Liver (tissue), 9 donors: ENCODE results near the gene DCAF8L2. TPM values are rescaled to one million over a fixed set of nuclear protein-coding genes. Genes with fewer than 3 reads are reported as not detected.
"Not testable (repeated sequence)": the region's sequence is repeated elsewhere in the genome, so short reads cannot be mapped to it uniquely, and the experiment has no call there.

ENCODE experiments used
- DNase-seq: peaks from one replicate; pipeline ENCODE4 v3.0.0-alpha.2; 2017; ENCODE audit warnings: low spot score
- H3K27ac ChIP-seq, 2 donors: one replicate each; pipeline ENCODE4 v1.7.0; 2013; ENCODE audit warnings: inconsistent platforms in 2 of 2, low read length in 2 of 2, control low read depth in 1 of 2, low read depth in 1 of 2, mild to moderate bottlenecking in 1 of 2
- H3K27me3 ChIP-seq, 4 donors: one replicate each; pipeline versions ENCODE4 v1.6.1 to v1.7.0; 2013; ENCODE audit warnings: low read length in 3 of 4, inconsistent platforms in 1 of 4, mild to moderate bottlenecking in 1 of 4, moderate library complexity in 1 of 4; ENCODE audit not compliant: control insufficient read depth in 4 of 4, insufficient read depth in 4 of 4
- H3K36me3 ChIP-seq, 4 donors: one replicate each; pipeline versions ENCODE4 v1.6.1 to v1.7.0; 2013; ENCODE audit warnings: low read length in 3 of 4, mild to moderate bottlenecking in 3 of 4, low read depth in 1 of 4, moderate library complexity in 1 of 4; ENCODE audit not compliant: control insufficient read depth in 4 of 4, insufficient read depth in 3 of 4
- H3K4me1 ChIP-seq, 4 donors: one replicate each; pipeline versions ENCODE4 v1.6.1 to v1.7.0; 2013; ENCODE audit warnings: low read length in 3 of 4, mild to moderate bottlenecking in 3 of 4, moderate library complexity in 1 of 4; ENCODE audit not compliant: control insufficient read depth in 4 of 4, insufficient read depth in 4 of 4
- H3K4me3 ChIP-seq, 3 donors: one replicate each; pipeline versions ENCODE4 v1.6.1 to v1.7.0; 2013; ENCODE audit warnings: low read length in 3 of 3, control low read depth in 1 of 3, low read depth in 1 of 3, mild to moderate bottlenecking in 1 of 3
- H3K9ac ChIP-seq, 2 donors: one replicate each; pipeline ENCODE4 v1.7.0; 2013; ENCODE audit warnings: low read length in 2 of 2, mild to moderate bottlenecking in 2 of 2, moderate library complexity in 2 of 2, control low read depth in 1 of 2, low read depth in 1 of 2
- H3K9me3 ChIP-seq, 4 donors: one replicate each; pipeline versions ENCODE4 v1.6.1 to v1.7.0; 2013; ENCODE audit warnings: low read length in 3 of 4; ENCODE audit not compliant: control insufficient read depth in 4 of 4
- ATF3 ChIP-seq: IDR thresholded peaks from 2 replicates; pipeline ENCODE4 v1.6.1; 2016; ENCODE audit warnings: antibody characterized with exemption
- CTCF ChIP-seq: fragments of 150-350 bp; IDR thresholded peaks from 2 replicates; pipeline ENCODE4 v1.5.1; 2017; ENCODE audit warnings: improper control_type of control experiment, low read depth, low read length; ENCODE audit not compliant: missing input control
- EGR1 ChIP-seq, 2 donors: IDR thresholded peaks; 2 replicates each; pipeline ENCODE4 v1.6.1; 2016 to 2018; ENCODE audit warnings: antibody characterized with exemption in 2 of 2, low read depth in 2 of 2
- FOXA2 ChIP-seq: IDR thresholded peaks from 2 replicates; pipeline ENCODE4 v1.6.1; 2016; ENCODE audit warnings: antibody characterized with exemption
- GABPA ChIP-seq, 2 donors: IDR thresholded peaks in 1 of 2; conservative IDR thresholded peaks in 1 of 2; 2 replicates each; pipeline ENCODE4 v1.6.1; 2016; ENCODE audit warnings: antibody characterized with exemption in 2 of 2, mild to moderate bottlenecking in 1 of 2, moderate library complexity in 1 of 2
- HNF4A ChIP-seq, 2 donors: conservative IDR thresholded peaks; 2 replicates each; pipeline ENCODE4 v1.6.1; 2016; ENCODE audit warnings: antibody characterized with exemption in 2 of 2, mild to moderate bottlenecking in 2 of 2
- HNF4G ChIP-seq: IDR thresholded peaks from 2 replicates; pipeline ENCODE4 v1.6.1; 2016; ENCODE audit warnings: antibody characterized with exemption
- JUND ChIP-seq, 2 donors: IDR thresholded peaks; 2 replicates each; pipeline ENCODE4 v1.6.1; 2016; ENCODE audit warnings: antibody characterized with exemption in 2 of 2
- MAX ChIP-seq: IDR thresholded peaks from 2 replicates; pipeline ENCODE4 v1.6.1; 2016; ENCODE audit warnings: antibody characterized with exemption
- NR2F2 ChIP-seq: IDR thresholded peaks from 2 replicates; pipeline ENCODE4 v1.6.1; 2016; ENCODE audit warnings: antibody characterized with exemption
- RAD21 ChIP-seq, 2 donors: IDR thresholded peaks; 2 replicates each; pipeline ENCODE4 v1.6.1; 2016; ENCODE audit warnings: antibody characterized with exemption in 2 of 2, mild to moderate bottlenecking in 2 of 2
- RXRA ChIP-seq, 2 donors: IDR thresholded peaks; 2 replicates each; pipeline ENCODE4 v1.6.1; 2017 to 2018; ENCODE audit warnings: antibody characterized with exemption in 2 of 2, mild to moderate bottlenecking in 1 of 2
- SP1 ChIP-seq: IDR thresholded peaks from 2 replicates; pipeline ENCODE4 v1.6.1; 2018; ENCODE audit warnings: antibody characterized with exemption, mild to moderate bottlenecking
- YY1 ChIP-seq: IDR thresholded peaks from 2 replicates; pipeline ENCODE4 v1.6.1; 2016; ENCODE audit warnings: antibody characterized with exemption, mild to moderate bottlenecking
- ZBTB33 ChIP-seq: IDR thresholded peaks from 2 replicates; pipeline ENCODE4 v1.6.1; 2016; ENCODE audit warnings: antibody characterized with exemption
- WGBS: extraction: QIAGEN DNeasy Blood & Tissue Kit; methylation state at CpG from one replicate; pipeline ENCODE4 v1.1.7; 2013; 5-methylcytosine and 5-hydroxymethylcytosine counted together
- polyA plus RNA-seq, 2 donors: library from polyadenylated mRNA; stranded (reverse) in 1 of 2; unstranded in 1 of 2; fragments of 200-250 nt in 1 of 2; fragments of >200 nt in 1 of 2; fragmentation: Nextera tagmentation in 1 of 2; extraction: Ambion mirVana in 1 of 2; gene quantifications; one replicate each; pipeline versions ENCODE4 v1.2.1 to v1.2.3, GENCODE V29; 2013 to 2015
- total RNA-seq, 2 donors: library from RNA; depleted of rRNA; stranded (reverse); fragments of >200 nt; gene quantifications; one replicate each; pipeline ENCODE4 v1.2.3, GENCODE V29; 2014
- TF ChIP-seq, protein P1 (sequence below): IDR thresholded peaks from 2 replicates; pipeline ENCODE4 v1.6.1; 2016; ENCODE audit warnings: antibody characterized with exemption, mild to moderate bottlenecking
- donor health status: healthy.
- donor health status: healthy.
- donor health status: healthy.
- donor health status: healthy.
- donor health status: healthy.

DCAF8L2 gene
- total and polyA plus RNA-seq, 4 donors = not detected

- TF ChIP-seq JUND (IDR thresholded peaks at IDR 0.05) (no peak), HNF4G (no peak), RXRA (IDR thresholded peaks at IDR 0.05) (no peak), RAD21 (IDR thresholded peaks at IDR 0.05) (no peak), GABPA (IDR thresholded peaks at IDR 0.05 in 1 of 2, conservative IDR thresholded peaks at IDR 0.05 in 1 of 2) (no peak), SP1 (no peak), FOXA2 (no peak), CTCF (no peak), MAX (no peak), YY1 (no peak), HNF4A (conservative IDR thresholded peaks at IDR 0.05) (no peak)
- no peaks in the 10 kb centered on the region for H3K4me1 ChIP-seq
- WGBS = 86% methylated on average over 1 of the region's 1 CpG
- no peak overlapping the region for H3K4me3 ChIP-seq
- no peak overlapping the region for H3K9ac ChIP-seq
- no peaks in the 10 kb centered on the region for H3K9me3 ChIP-seq
- no peak overlapping the region for H3K27ac ChIP-seq
- H3K36me3 ChIP-seq = no peaks in the 10 kb centered on the region
- no peaks in the 10 kb centered on the region for H3K27me3 ChIP-seq
- no peak for DNase-seq
These were observed 90.6 kb downstream of the DCAF8L2 start for GRCh38 chrX:27680726-27681125.

GRCh38 chrX:27683566-27684208 lies 93.5 kb downstream of the DCAF8L2 start:
- H3K4me3 ChIP-seq, H3K9ac ChIP-seq, H3K36me3 ChIP-seq, H3K4me1 ChIP-seq, H3K27ac ChIP-seq, DNase-seq, H3K9me3 ChIP-seq, H3K27me3 ChIP-seq: not testable (repeated sequence)
- TF ChIP-seq CTCF (peak; percentile 42), RAD21 (IDR thresholded peaks at IDR 0.05) (peak; percentile 57 to 67)
- WGBS = 22% methylated on average over 5 of the region's 5 CpGs

DNA sequence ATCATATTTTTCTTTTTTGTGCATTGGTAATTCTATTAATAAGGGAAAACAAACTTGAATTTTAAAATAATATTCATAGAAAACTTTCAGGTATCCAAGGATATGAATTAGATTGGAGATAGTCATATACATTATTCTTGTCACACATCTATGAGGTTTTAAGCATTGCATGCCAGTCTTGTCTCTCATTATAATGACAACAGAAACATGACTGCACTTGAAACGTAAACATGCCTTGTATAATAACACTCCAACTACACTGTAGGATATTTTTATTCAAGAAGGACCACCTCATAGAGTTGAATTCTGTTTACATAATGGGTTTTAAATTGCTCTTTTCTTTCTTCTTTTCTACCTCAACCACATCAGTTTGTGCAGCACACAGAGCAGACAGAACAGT lies 104.5 kb downstream of the DCAF8L2 start:
- Histone ChIP-seq H3K27me3 (no peaks in the 10 kb centered on the region), H3K9ac (no peak overlapping the region)
- 91% methylated on average over 1 of the region's 1 CpG for WGBS

More for the DNA sequence above, 104.5 kb downstream of the DCAF8L2 start:
- H3K9me3 ChIP-seq = no peaks in the 10 kb centered on the region
- H3K4me1 ChIP-seq = no peaks in the 10 kb centered on the region
- no peak overlapping the region for H3K27ac ChIP-seq
- DNase-seq = no peak
- no peaks in the 10 kb centered on the region for H3K36me3 ChIP-seq
- no peak overlapping the region for H3K4me3 ChIP-seq
- no peak for TF ChIP-seq NR2F2
- TF ChIP-seq JUND (IDR thresholded peaks at IDR 0.05) = no peak
- no peak for TF ChIP-seq YY1
- no peak for TF ChIP-seq MAX
- TF ChIP-seq, protein P1, sequence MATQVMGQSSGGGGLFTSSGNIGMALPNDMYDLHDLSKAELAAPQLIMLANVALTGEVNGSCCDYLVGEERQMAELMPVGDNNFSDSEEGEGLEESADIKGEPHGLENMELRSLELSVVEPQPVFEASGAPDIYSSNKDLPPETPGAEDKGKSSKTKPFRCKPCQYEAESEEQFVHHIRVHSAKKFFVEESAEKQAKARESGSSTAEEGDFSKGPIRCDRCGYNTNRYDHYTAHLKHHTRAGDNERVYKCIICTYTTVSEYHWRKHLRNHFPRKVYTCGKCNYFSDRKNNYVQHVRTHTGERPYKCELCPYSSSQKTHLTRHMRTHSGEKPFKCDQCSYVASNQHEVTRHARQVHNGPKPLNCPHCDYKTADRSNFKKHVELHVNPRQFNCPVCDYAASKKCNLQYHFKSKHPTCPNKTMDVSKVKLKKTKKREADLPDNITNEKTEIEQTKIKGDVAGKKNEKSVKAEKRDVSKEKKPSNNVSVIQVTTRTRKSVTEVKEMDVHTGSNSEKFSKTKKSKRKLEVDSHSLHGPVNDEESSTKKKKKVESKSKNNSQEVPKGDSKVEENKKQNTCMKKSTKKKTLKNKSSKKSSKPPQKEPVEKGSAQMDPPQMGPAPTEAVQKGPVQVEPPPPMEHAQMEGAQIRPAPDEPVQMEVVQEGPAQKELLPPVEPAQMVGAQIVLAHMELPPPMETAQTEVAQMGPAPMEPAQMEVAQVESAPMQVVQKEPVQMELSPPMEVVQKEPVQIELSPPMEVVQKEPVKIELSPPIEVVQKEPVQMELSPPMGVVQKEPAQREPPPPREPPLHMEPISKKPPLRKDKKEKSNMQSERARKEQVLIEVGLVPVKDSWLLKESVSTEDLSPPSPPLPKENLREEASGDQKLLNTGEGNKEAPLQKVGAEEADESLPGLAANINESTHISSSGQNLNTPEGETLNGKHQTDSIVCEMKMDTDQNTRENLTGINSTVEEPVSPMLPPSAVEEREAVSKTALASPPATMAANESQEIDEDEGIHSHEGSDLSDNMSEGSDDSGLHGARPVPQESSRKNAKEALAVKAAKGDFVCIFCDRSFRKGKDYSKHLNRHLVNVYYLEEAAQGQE = no peak
- TF ChIP-seq EGR1 (IDR thresholded peaks at IDR 0.05; ENCODE audit: low read depth in 2 of 2) = no peak
- no peak for TF ChIP-seq ZBTB33
- TF ChIP-seq ATF3 = no peak
- no peak for TF ChIP-seq RAD21 (IDR thresholded peaks at IDR 0.05)
- no peak for TF ChIP-seq RXRA (IDR thresholded peaks at IDR 0.05)
